Prostate gland (tissue), 2 donors: Measurements from ENCODE around the gene SLC17A2.

Source experiments
- POLR2A ChIP-seq: fragments of 450-650 bp; IDR thresholded peaks from one replicate; pipeline ENCODE4 v1.6.1; 2016; ENCODE audit warnings: antibody characterized with exemption, mild to moderate bottlenecking
- TF ChIP-seq, protein P1 (sequence below), 4 experiments: fragments of 200-600 bp in 2 of 4; fragments of 450-650 bp in 2 of 4; sonication (generic) in 2 of 4; IDR thresholded peaks; 1 replicate in 3 of 4; 2 replicates in 1 of 4; pipeline ENCODE4 v1.5.1; 2016 to 2019; ENCODE audit warnings: antibody characterized with exemption in 4 of 4, mild to moderate bottlenecking in 2 of 4, moderate library complexity in 2 of 4

GRCh38 chr6:25888626-25889025 lies 41.9 kb downstream of the SLC17A2 start:
- TF ChIP-seq, protein P1, sequence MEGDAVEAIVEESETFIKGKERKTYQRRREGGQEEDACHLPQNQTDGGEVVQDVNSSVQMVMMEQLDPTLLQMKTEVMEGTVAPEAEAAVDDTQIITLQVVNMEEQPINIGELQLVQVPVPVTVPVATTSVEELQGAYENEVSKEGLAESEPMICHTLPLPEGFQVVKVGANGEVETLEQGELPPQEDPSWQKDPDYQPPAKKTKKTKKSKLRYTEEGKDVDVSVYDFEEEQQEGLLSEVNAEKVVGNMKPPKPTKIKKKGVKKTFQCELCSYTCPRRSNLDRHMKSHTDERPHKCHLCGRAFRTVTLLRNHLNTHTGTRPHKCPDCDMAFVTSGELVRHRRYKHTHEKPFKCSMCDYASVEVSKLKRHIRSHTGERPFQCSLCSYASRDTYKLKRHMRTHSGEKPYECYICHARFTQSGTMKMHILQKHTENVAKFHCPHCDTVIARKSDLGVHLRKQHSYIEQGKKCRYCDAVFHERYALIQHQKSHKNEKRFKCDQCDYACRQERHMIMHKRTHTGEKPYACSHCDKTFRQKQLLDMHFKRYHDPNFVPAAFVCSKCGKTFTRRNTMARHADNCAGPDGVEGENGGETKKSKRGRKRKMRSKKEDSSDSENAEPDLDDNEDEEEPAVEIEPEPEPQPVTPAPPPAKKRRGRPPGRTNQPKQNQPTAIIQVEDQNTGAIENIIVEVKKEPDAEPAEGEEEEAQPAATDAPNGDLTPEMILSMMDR (IDR thresholded peaks at IDR 0.05): no peak
- no peak for TF ChIP-seq POLR2A
